Measurements from ENCODE around the gene DCAF17. TPM values are rescaled to one million over a fixed set of nuclear protein-coding genes. Genes with fewer than 3 reads are reported as not detected.
"Not testable (repeated sequence)": the region's sequence is repeated elsewhere in the genome, so short reads cannot be mapped to it uniquely, and the experiment has no call there.

DCAF17 gene
- total RNA-seq, 2 donors from 2014 or later, result 12.4 to 17.5 TPM

- H3K27ac Mint-ChIP-seq, result no peak overlapping the region
- no peaks in the 10 kb centered on the region for H3K9me3 Mint-ChIP-seq
- H3K4me1 Mint-ChIP-seq (ENCODE audit: low read depth in 2 of 2), result peaks cover 4 to 5% of the 10 kb centered on the region in 2 donors
- no peak for DNase-seq (ENCODE audit: low spot score)
- no peaks in the 10 kb centered on the region for H3K36me3 Mint-ChIP-seq
- H3K4me3 Mint-ChIP-seq, result no peak overlapping the region
- H3K27me3 Mint-ChIP-seq, result peaks cover 0 to 6% of the 10 kb centered on the region in 2 donors
- no peak for ATAC-seq
These were observed 82.8 kb downstream of the DCAF17 start for GRCh38 chr2:171516793-171517192.

GRCh38 chr2:171520471-171520870 is 86.4 kb downstream of the DCAF17 start:
- ATAC-seq (no peak), DNase-seq (ENCODE audit: low spot score) (no peak)
- Mint-ChIP-seq H3K36me3 (no peaks in the 10 kb centered on the region), H3K27ac (no peak overlapping the region), H3K9me3 (no peaks in the 10 kb centered on the region), H3K4me1 (ENCODE audit: low read depth in 2 of 2) (peaks cover 6 to 16% of the 10 kb centered on the region in 2 donors), H3K27me3 (peaks cover 0 to 6% of the 10 kb centered on the region in 2 donors), H3K4me3 (no peak overlapping the region)

- ATAC-seq (no peak), DNase-seq (ENCODE audit: low spot score) (no peak)
- H3K4me1 Mint-ChIP-seq (ENCODE audit: low read depth in 2 of 2), result peaks cover 6 to 16% of the 10 kb centered on the region in 2 donors
- peak overlapping the region; percentile 78 for H3K4me3 Mint-ChIP-seq
- H3K27ac Mint-ChIP-seq, result no peak overlapping the region
- peaks cover 0 to 2% of the 10 kb centered on the region in 2 donors for H3K27me3 Mint-ChIP-seq
- H3K9me3 Mint-ChIP-seq, result no peaks in the 10 kb centered on the region
- H3K36me3 Mint-ChIP-seq, result no peaks in the 10 kb centered on the region
These were observed 87.5 kb downstream of the DCAF17 start for GRCh38 chr2:171521361-171522051.

GRCh38 chr2:171522052-171522787 is 88.2 kb downstream of the DCAF17 start, which contains the start of gene CYBRD1:
Gene CYBRD1 (plus strand): TSS chr2:171522474. CDS start chr2:171522546, 72 bp downstream.
- H3K27ac Mint-ChIP-seq, result no peak within 1 kb of the TSS
- peaks cover 6 to 13% of the 10 kb centered on the region in 2 donors for H3K4me1 Mint-ChIP-seq (ENCODE audit: low read depth in 2 of 2)
- no peaks in the 10 kb centered on the region for H3K9me3 Mint-ChIP-seq
- no peaks in the 10 kb centered on the region for H3K36me3 Mint-ChIP-seq
- H3K27me3 Mint-ChIP-seq, result peaks cover 0 to 2% of the 10 kb centered on the region in 2 donors
- DNase-seq (ENCODE audit: low spot score) (peak; percentile 72), ATAC-seq (peak; percentile 71 to 72)
- H3K4me3 Mint-ChIP-seq, result peak within 1 kb of the TSS; percentile 78

GRCh38 chr2:171522788-171523087 is 88.7 kb downstream of the DCAF17 start:
- Mint-ChIP-seq H3K4me1 (ENCODE audit: low read depth in 2 of 2) (peaks cover 6 to 13% of the 10 kb centered on the region in 2 donors), H3K4me3 (peak overlapping the region; percentile 78), H3K27me3 (peaks cover 0 to 2% of the 10 kb centered on the region in 2 donors), H3K27ac (no peak overlapping the region), H3K36me3 (no peaks in the 10 kb centered on the region), H3K9me3 (no peaks in the 10 kb centered on the region)
- ATAC-seq, result peak; percentile 62 to 77
- no peak for DNase-seq (ENCODE audit: low spot score)

- H3K27me3 Mint-ChIP-seq, result peaks cover 1 to 2% of the 10 kb centered on the region in 2 donors
- H3K36me3 Mint-ChIP-seq, result no peaks in the 10 kb centered on the region
- peak; percentile 47 to 69 for ATAC-seq
- no peaks in the 10 kb centered on the region for H3K9me3 Mint-ChIP-seq
- no peak overlapping the region for H3K27ac Mint-ChIP-seq
- H3K4me3 Mint-ChIP-seq, result peak overlapping the region; percentile 78
- peaks cover 6 to 13% of the 10 kb centered on the region in 2 donors for H3K4me1 Mint-ChIP-seq (ENCODE audit: low read depth in 2 of 2)
- DNase-seq (ENCODE audit: low spot score), result peak; percentile 62
These were observed 89.3 kb downstream of the DCAF17 start for GRCh38 chr2:171523088-171524017.

GRCh38 chr2:171524018-171524401 is 90.0 kb downstream of the DCAF17 start:
- Mint-ChIP-seq H3K9me3 (no peaks in the 10 kb centered on the region), H3K36me3 (no peaks in the 10 kb centered on the region), H3K4me3 (peak overlapping the region; percentile 78), H3K27ac (no peak overlapping the region), H3K27me3 (peaks cover 0 to 7% of the 10 kb centered on the region in 2 donors), H3K4me1 (ENCODE audit: low read depth in 2 of 2) (peaks cover 6 to 13% of the 10 kb centered on the region in 2 donors)
- ATAC-seq (no peak), DNase-seq (ENCODE audit: low spot score) (no peak)

- peaks cover 0 to 3% of the 10 kb centered on the region in 2 donors for H3K4me1 Mint-ChIP-seq (ENCODE audit: low read depth in 2 of 2)
- H3K36me3 Mint-ChIP-seq, result no peaks in the 10 kb centered on the region
- ATAC-seq (no peak), DNase-seq (ENCODE audit: low spot score) (no peak)
- H3K9me3 Mint-ChIP-seq, result peaks cover 2% of the 10 kb centered on the region
- H3K27ac Mint-ChIP-seq, result no peak overlapping the region
- H3K27me3 Mint-ChIP-seq, result peaks cover 0 to 15% of the 10 kb centered on the region in 2 donors
- no peak overlapping the region for H3K4me3 Mint-ChIP-seq
These were observed 95.9 kb downstream of the DCAF17 start for GRCh38 chr2:171529914-171530313.

GRCh38 chr2:171530378-171530777 is 96.4 kb downstream of the DCAF17 start:
- Mint-ChIP-seq H3K4me3 (no peak overlapping the region), H3K27ac (no peak overlapping the region), H3K27me3 (peaks cover 0 to 15% of the 10 kb centered on the region in 2 donors), H3K36me3 (no peaks in the 10 kb centered on the region), H3K9me3 (peaks cover 2% of the 10 kb centered on the region), H3K4me1 (ENCODE audit: low read depth in 2 of 2) (no peaks in the 10 kb centered on the region)
- DNase-seq (ENCODE audit: low spot score) (no peak), ATAC-seq (no peak)

GRCh38 chr2:171530859-171531258 is 96.8 kb downstream of the DCAF17 start:
- H3K9me3 Mint-ChIP-seq; H3K27ac Mint-ChIP-seq; H3K4me3 Mint-ChIP-seq; DNase-seq (ENCODE audit: low spot score); H3K4me1 Mint-ChIP-seq (ENCODE audit: low read depth in 2 of 2); H3K36me3 Mint-ChIP-seq; ATAC-seq: not testable (repeated sequence)
- peaks cover 0 to 15% of the 10 kb centered on the region in 2 donors for H3K27me3 Mint-ChIP-seq

- ATAC-seq, result no peak
- H3K27me3 Mint-ChIP-seq, result peaks cover 0 to 15% of the 10 kb centered on the region in 2 donors
These were observed 97.3 kb downstream of the DCAF17 start for GRCh38 chr2:171531291-171531690.

GRCh38 chr2:171531836-171532450 is 97.9 kb downstream of the DCAF17 start:
- DNase-seq (ENCODE audit: low spot score), result no peak
- Mint-ChIP-seq H3K4me1 (ENCODE audit: low read depth in 2 of 2) (peaks cover 0 to 1% of the 10 kb centered on the region in 2 donors), H3K27ac (no peak overlapping the region), H3K27me3 (peaks cover 0 to 15% of the 10 kb centered on the region in 2 donors), H3K4me3 (no peak overlapping the region), H3K36me3 (no peaks in the 10 kb centered on the region), H3K9me3 (peaks cover 2% of the 10 kb centered on the region)
- no peak for ATAC-seq

More at GRCh38 chr2:171531291-171531690, 97.3 kb downstream of the DCAF17 start:
- peaks cover 2% of the 10 kb centered on the region for H3K9me3 Mint-ChIP-seq
- no peak for DNase-seq (ENCODE audit: low spot score)
- no peak overlapping the region for H3K4me3 Mint-ChIP-seq
- H3K36me3 Mint-ChIP-seq, result no peaks in the 10 kb centered on the region
- no peaks in the 10 kb centered on the region for H3K4me1 Mint-ChIP-seq (ENCODE audit: low read depth in 2 of 2)
- H3K27ac Mint-ChIP-seq, result no peak overlapping the region

GRCh38 chr2:171533331-171533730 is 99.3 kb downstream of the DCAF17 start:
- no peak for DNase-seq (ENCODE audit: low spot score)
- H3K27ac Mint-ChIP-seq, result no peak overlapping the region
- no peak for ATAC-seq
- H3K4me3 Mint-ChIP-seq, result no peak overlapping the region
- peaks cover 2% of the 10 kb centered on the region for H3K9me3 Mint-ChIP-seq
- peaks cover 0 to 5% of the 10 kb centered on the region in 2 donors for H3K4me1 Mint-ChIP-seq (ENCODE audit: low read depth in 2 of 2)
- H3K36me3 Mint-ChIP-seq, result no peaks in the 10 kb centered on the region
- H3K27me3 Mint-ChIP-seq, result peaks cover 0 to 13% of the 10 kb centered on the region in 2 donors
